HG03439 (cell line): ENCODE measurements around the gene RRAS2.
"Not testable (repeated sequence)": the region's sequence is repeated elsewhere in the genome, so short reads cannot be mapped to it uniquely, and the experiment has no call there.

ENCODE experiments used
- ATAC-seq: cut with Tn5 transposase; IDR thresholded peaks from one replicate; pipeline ENCODE4 v1.9.1; 2021; ENCODE audit warnings: mild to moderate bottlenecking, moderate library complexity; ENCODE audit not compliant: unreplicated experiment

The RRAS2 gene

GRCh38 chr11:14308897-14309387 is 50.0 kb downstream of the RRAS2 start:
- no peak for ATAC-seq

GRCh38 chr11:14308114-14308896 is 50.7 kb downstream of the RRAS2 start:
- no peak for ATAC-seq

- no peak for ATAC-seq
Observed at GRCh38 chr11:14306481-14306880, 52.5 kb downstream of the RRAS2 start.

- no peak for ATAC-seq
Observed at GRCh38 chr11:14305649-14306048, 53.3 kb downstream of the RRAS2 start.

GRCh38 chr11:14304601-14305000 is 54.4 kb downstream of the RRAS2 start:
- no peak for ATAC-seq

GRCh38 chr11:14300661-14301304 is 58.2 kb downstream of the RRAS2 start:
- peak; percentile 75 for ATAC-seq

GRCh38 chr11:14299921-14300320 is 59.1 kb downstream of the RRAS2 start:
- no peak for ATAC-seq

- ATAC-seq = no peak
Observed at GRCh38 chr11:14290422-14290821, 68.6 kb downstream of the RRAS2 start.

- no peak for ATAC-seq
Observed at GRCh38 chr11:14288189-14288935, 70.6 kb downstream of the RRAS2 start.

GRCh38 chr11:14278869-14279268 is 80.1 kb downstream of the RRAS2 start:
- not testable (repeated sequence) for ATAC-seq

GRCh38 chr11:14275076-14275475 is 83.9 kb downstream of the RRAS2 start:
- ATAC-seq = no peak

GRCh38 chr11:14273895-14274294 is 85.1 kb downstream of the RRAS2 start:
- ATAC-seq = no peak

- no peak for ATAC-seq
Observed at GRCh38 chr11:14270690-14271542, 88.1 kb downstream of the RRAS2 start.

- no peak for ATAC-seq
Observed at GRCh38 chr11:14269692-14270573, 89.0 kb downstream of the RRAS2 start.

- no peak for ATAC-seq
Observed at GRCh38 chr11:14267861-14268635, 90.9 kb downstream of the RRAS2 start.

- ATAC-seq = no peak
Observed at GRCh38 chr11:14266622-14267021, 92.4 kb downstream of the RRAS2 start.

- no peak for ATAC-seq
Observed at GRCh38 chr11:14264966-14265365, 94.0 kb downstream of the RRAS2 start.

- no peak for ATAC-seq
Observed at GRCh38 chr11:14262271-14262846, 96.6 kb downstream of the RRAS2 start.

- no peak for ATAC-seq
Observed at GRCh38 chr11:14261066-14261465, 97.9 kb downstream of the RRAS2 start.
